Liver (tissue), 9 donors: ENCODE data around the gene FKBP14. TPM values are rescaled to one million over a fixed set of nuclear protein-coding genes. Genes with fewer than 3 reads are reported as not detected.

Source experiments
- DNase-seq: peaks from one replicate; pipeline ENCODE4 v3.0.0-alpha.2; 2017; ENCODE audit warnings: low spot score
- H3K27ac ChIP-seq, 2 donors: one replicate each; pipeline ENCODE4 v1.7.0; 2013; ENCODE audit warnings: inconsistent platforms in 2 of 2, low read length in 2 of 2, control low read depth in 1 of 2, low read depth in 1 of 2, mild to moderate bottlenecking in 1 of 2
- H3K27me3 ChIP-seq, 4 donors: one replicate each; pipeline versions ENCODE4 v1.6.1 to v1.7.0; 2013; ENCODE audit warnings: low read length in 3 of 4, inconsistent platforms in 1 of 4, mild to moderate bottlenecking in 1 of 4, moderate library complexity in 1 of 4; ENCODE audit not compliant: control insufficient read depth in 4 of 4, insufficient read depth in 4 of 4
- H3K36me3 ChIP-seq, 4 donors: one replicate each; pipeline versions ENCODE4 v1.6.1 to v1.7.0; 2013; ENCODE audit warnings: low read length in 3 of 4, mild to moderate bottlenecking in 3 of 4, low read depth in 1 of 4, moderate library complexity in 1 of 4; ENCODE audit not compliant: control insufficient read depth in 4 of 4, insufficient read depth in 3 of 4
- H3K4me1 ChIP-seq, 4 donors: one replicate each; pipeline versions ENCODE4 v1.6.1 to v1.7.0; 2013; ENCODE audit warnings: low read length in 3 of 4, mild to moderate bottlenecking in 3 of 4, moderate library complexity in 1 of 4; ENCODE audit not compliant: control insufficient read depth in 4 of 4, insufficient read depth in 4 of 4
- H3K4me3 ChIP-seq, 3 donors: one replicate each; pipeline versions ENCODE4 v1.6.1 to v1.7.0; 2013; ENCODE audit warnings: low read length in 3 of 3, control low read depth in 1 of 3, low read depth in 1 of 3, mild to moderate bottlenecking in 1 of 3
- H3K9ac ChIP-seq, 2 donors: one replicate each; pipeline ENCODE4 v1.7.0; 2013; ENCODE audit warnings: low read length in 2 of 2, mild to moderate bottlenecking in 2 of 2, moderate library complexity in 2 of 2, control low read depth in 1 of 2, low read depth in 1 of 2
- H3K9me3 ChIP-seq, 4 donors: one replicate each; pipeline versions ENCODE4 v1.6.1 to v1.7.0; 2013; ENCODE audit warnings: low read length in 3 of 4; ENCODE audit not compliant: control insufficient read depth in 4 of 4
- ATF3 ChIP-seq: IDR thresholded peaks from 2 replicates; pipeline ENCODE4 v1.6.1; 2016; ENCODE audit warnings: antibody characterized with exemption
- CTCF ChIP-seq: fragments of 150-350 bp; IDR thresholded peaks from 2 replicates; pipeline ENCODE4 v1.5.1; 2017; ENCODE audit warnings: improper control_type of control experiment, low read depth, low read length; ENCODE audit not compliant: missing input control
- FOXA1 ChIP-seq: IDR thresholded peaks from 2 replicates; pipeline ENCODE4 v1.6.1; 2016; ENCODE audit warnings: antibody characterized with exemption
- FOXA2 ChIP-seq: IDR thresholded peaks from 2 replicates; pipeline ENCODE4 v1.6.1; 2016; ENCODE audit warnings: antibody characterized with exemption
- HNF4A ChIP-seq, 2 donors: conservative IDR thresholded peaks; 2 replicates each; pipeline ENCODE4 v1.6.1; 2016; ENCODE audit warnings: antibody characterized with exemption in 2 of 2, mild to moderate bottlenecking in 2 of 2
- HNF4G ChIP-seq: IDR thresholded peaks from 2 replicates; pipeline ENCODE4 v1.6.1; 2016; ENCODE audit warnings: antibody characterized with exemption
- JUND ChIP-seq, 2 donors: IDR thresholded peaks; 2 replicates each; pipeline ENCODE4 v1.6.1; 2016; ENCODE audit warnings: antibody characterized with exemption in 2 of 2
- NR2F2 ChIP-seq: IDR thresholded peaks from 2 replicates; pipeline ENCODE4 v1.6.1; 2016; ENCODE audit warnings: antibody characterized with exemption
- RAD21 ChIP-seq, 2 donors: IDR thresholded peaks; 2 replicates each; pipeline ENCODE4 v1.6.1; 2016; ENCODE audit warnings: antibody characterized with exemption in 2 of 2, mild to moderate bottlenecking in 2 of 2
- SP1 ChIP-seq: IDR thresholded peaks from 2 replicates; pipeline ENCODE4 v1.6.1; 2018; ENCODE audit warnings: antibody characterized with exemption, mild to moderate bottlenecking
- TAF1 ChIP-seq: conservative IDR thresholded peaks from 2 replicates; pipeline ENCODE4 v1.6.1; 2016; ENCODE audit warnings: antibody characterized with exemption, mild to moderate bottlenecking
- YY1 ChIP-seq: IDR thresholded peaks from 2 replicates; pipeline ENCODE4 v1.6.1; 2016; ENCODE audit warnings: antibody characterized with exemption, mild to moderate bottlenecking
- ZBTB33 ChIP-seq: IDR thresholded peaks from 2 replicates; pipeline ENCODE4 v1.6.1; 2016; ENCODE audit warnings: antibody characterized with exemption
- WGBS: extraction: QIAGEN DNeasy Blood & Tissue Kit; methylation state at CpG from one replicate; pipeline ENCODE4 v1.1.7; 2013; 5-methylcytosine and 5-hydroxymethylcytosine counted together
- polyA plus RNA-seq, 2 donors: library from polyadenylated mRNA; stranded (reverse) in 1 of 2; unstranded in 1 of 2; fragments of 200-250 nt in 1 of 2; fragments of >200 nt in 1 of 2; fragmentation: Nextera tagmentation in 1 of 2; extraction: Ambion mirVana in 1 of 2; gene quantifications; one replicate each; pipeline versions ENCODE4 v1.2.1 to v1.2.3, GENCODE V29; 2013 to 2015
- total RNA-seq, 2 donors: library from RNA; depleted of rRNA; stranded (reverse); fragments of >200 nt; gene quantifications; one replicate each; pipeline ENCODE4 v1.2.3, GENCODE V29; 2014
- TF ChIP-seq, protein P1 (sequence below): IDR thresholded peaks from 2 replicates; pipeline ENCODE4 v1.6.1; 2016; ENCODE audit warnings: antibody characterized with exemption, mild to moderate bottlenecking
- donor health status: healthy.
- donor health status: healthy.
- donor health status: healthy.
- donor health status: healthy.
- donor health status: healthy.

Gene FKBP14
- total and polyA plus RNA-seq, 4 donors: 2.6 to 6.1 (median 3.5) TPM

GRCh38 chr7:30023524-30023923, 3.0 kb downstream of the FKBP14 start:
- no peak overlapping the region for H3K9ac ChIP-seq
- H3K27ac ChIP-seq: no peak overlapping the region
- H3K9me3 ChIP-seq: no peaks in the 10 kb centered on the region
- H3K36me3 ChIP-seq: no peaks in the 10 kb centered on the region
- DNase-seq: no peak
- peaks cover 3 to 25% (median 20%) of the 10 kb centered on the region in 4 donors for H3K4me1 ChIP-seq
- H3K4me3 ChIP-seq: no peak overlapping the region
- TF ChIP-seq FOXA2 (no peak), NR2F2 (no peak), RAD21 (IDR thresholded peaks at IDR 0.05) (no peak)
- H3K27me3 ChIP-seq: no peaks in the 10 kb centered on the region
- 97% methylated on average over 6 of the region's 6 CpGs for WGBS

- no peak overlapping the region for H3K27ac ChIP-seq
- peaks cover 3 to 24% (median 20%) of the 10 kb centered on the region in 4 donors for H3K4me1 ChIP-seq
- H3K36me3 ChIP-seq: peaks cover 0 to 4% (median 0%) of the 10 kb centered on the region in 4 donors
- H3K9me3 ChIP-seq: no peaks in the 10 kb centered on the region
- TF ChIP-seq ZBTB33 (no peak), HNF4A (conservative IDR thresholded peaks at IDR 0.05) (peak in 1 of 2 donors; percentile 37)
- H3K27me3 ChIP-seq: no peaks in the 10 kb centered on the region
- H3K4me3 ChIP-seq: no peak overlapping the region
- no peak overlapping the region for H3K9ac ChIP-seq
- DNase-seq: no peak
Observed at GRCh38 chr7:30022991-30023390, 3.5 kb downstream of the FKBP14 start.

GRCh38 chr7:30020535-30020934, 6.0 kb downstream of the FKBP14 start:
- Histone ChIP-seq H3K4me3 (no peak overlapping the region), H3K4me1 (peaks cover 3 to 7% (median 6%) of the 10 kb centered on the region in 4 donors), H3K9me3 (no peaks in the 10 kb centered on the region), H3K9ac (no peak overlapping the region), H3K27ac (no peak overlapping the region), H3K36me3 (peaks cover 0 to 4% (median 0%) of the 10 kb centered on the region in 4 donors), H3K27me3 (no peaks in the 10 kb centered on the region)
- DNase-seq: no peak
- TF ChIP-seq ZBTB33 (no peak), ATF3 (no peak), NR2F2 (no peak), SP1 (no peak), RAD21 (IDR thresholded peaks at IDR 0.05) (no peak), CTCF (no peak), FOXA1 (no peak), TAF1 (no peak), FOXA2 (no peak), HNF4G (no peak), YY1 (no peak), JUND (IDR thresholded peaks at IDR 0.05) (no peak), HNF4A (conservative IDR thresholded peaks at IDR 0.05) (no peak)
- TF ChIP-seq, protein P1, sequence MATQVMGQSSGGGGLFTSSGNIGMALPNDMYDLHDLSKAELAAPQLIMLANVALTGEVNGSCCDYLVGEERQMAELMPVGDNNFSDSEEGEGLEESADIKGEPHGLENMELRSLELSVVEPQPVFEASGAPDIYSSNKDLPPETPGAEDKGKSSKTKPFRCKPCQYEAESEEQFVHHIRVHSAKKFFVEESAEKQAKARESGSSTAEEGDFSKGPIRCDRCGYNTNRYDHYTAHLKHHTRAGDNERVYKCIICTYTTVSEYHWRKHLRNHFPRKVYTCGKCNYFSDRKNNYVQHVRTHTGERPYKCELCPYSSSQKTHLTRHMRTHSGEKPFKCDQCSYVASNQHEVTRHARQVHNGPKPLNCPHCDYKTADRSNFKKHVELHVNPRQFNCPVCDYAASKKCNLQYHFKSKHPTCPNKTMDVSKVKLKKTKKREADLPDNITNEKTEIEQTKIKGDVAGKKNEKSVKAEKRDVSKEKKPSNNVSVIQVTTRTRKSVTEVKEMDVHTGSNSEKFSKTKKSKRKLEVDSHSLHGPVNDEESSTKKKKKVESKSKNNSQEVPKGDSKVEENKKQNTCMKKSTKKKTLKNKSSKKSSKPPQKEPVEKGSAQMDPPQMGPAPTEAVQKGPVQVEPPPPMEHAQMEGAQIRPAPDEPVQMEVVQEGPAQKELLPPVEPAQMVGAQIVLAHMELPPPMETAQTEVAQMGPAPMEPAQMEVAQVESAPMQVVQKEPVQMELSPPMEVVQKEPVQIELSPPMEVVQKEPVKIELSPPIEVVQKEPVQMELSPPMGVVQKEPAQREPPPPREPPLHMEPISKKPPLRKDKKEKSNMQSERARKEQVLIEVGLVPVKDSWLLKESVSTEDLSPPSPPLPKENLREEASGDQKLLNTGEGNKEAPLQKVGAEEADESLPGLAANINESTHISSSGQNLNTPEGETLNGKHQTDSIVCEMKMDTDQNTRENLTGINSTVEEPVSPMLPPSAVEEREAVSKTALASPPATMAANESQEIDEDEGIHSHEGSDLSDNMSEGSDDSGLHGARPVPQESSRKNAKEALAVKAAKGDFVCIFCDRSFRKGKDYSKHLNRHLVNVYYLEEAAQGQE: no peak
- 37% methylated on average over 1 of the region's 1 CpG for WGBS
